Type B pancreatic cell (in vitro differentiated cells): Measurements from ENCODE around the gene CPNE4. TPM values are rescaled to one million over a fixed set of nuclear protein-coding genes. Genes with fewer than 3 reads are reported as not detected.

Experiments
- DNase-seq: peaks from one replicate; pipeline ENCODE4 v3.0.0; 2021; ENCODE audit warnings: mixed read lengths; ENCODE audit not compliant: unreplicated experiment; ENCODE audit errors: extremely low spot score
- H3K27ac Mint-ChIP-seq: 2 replicates; pipeline ENCODE4 v1.8.0; 2021; ENCODE audit warnings: mild to moderate bottlenecking, mixed read lengths
- H3K27me3 Mint-ChIP-seq: 2 replicates; pipeline ENCODE4 v1.8.0; 2021; ENCODE audit warnings: mixed read lengths
- H3K36me3 Mint-ChIP-seq: 2 replicates; pipeline ENCODE4 v1.8.0; 2021; ENCODE audit warnings: mixed read lengths
- H3K4me1 Mint-ChIP-seq: one replicate; pipeline ENCODE4 v1.8.0; 2021; ENCODE audit warnings: mixed read lengths; ENCODE audit not compliant: unreplicated experiment
- H3K4me3 Mint-ChIP-seq: 2 replicates; pipeline ENCODE4 v1.8.0; 2021; ENCODE audit warnings: mild to moderate bottlenecking, mixed read lengths
- H3K9me3 Mint-ChIP-seq: 2 replicates; pipeline ENCODE4 v1.8.0; 2021; ENCODE audit warnings: mixed read lengths
- CTCF ChIP-seq: fragments of 200-600 bp; sonication (generic); conservative IDR thresholded peaks from 2 replicates; pipeline ENCODE4 v1.5.0; 2021; ENCODE audit warnings: antibody characterized with exemption, mild to moderate bottlenecking
- total RNA-seq: library from RNA; stranded (reverse); gene quantifications from 2 replicates; pipeline ENCODE4 v1.2.1, GENCODE V29; 2021; ENCODE audit warnings: low replicate concordance

Gene CPNE4
- total RNA-seq, 1 donor from 2014 or later, result 5.2 TPM

DNA sequence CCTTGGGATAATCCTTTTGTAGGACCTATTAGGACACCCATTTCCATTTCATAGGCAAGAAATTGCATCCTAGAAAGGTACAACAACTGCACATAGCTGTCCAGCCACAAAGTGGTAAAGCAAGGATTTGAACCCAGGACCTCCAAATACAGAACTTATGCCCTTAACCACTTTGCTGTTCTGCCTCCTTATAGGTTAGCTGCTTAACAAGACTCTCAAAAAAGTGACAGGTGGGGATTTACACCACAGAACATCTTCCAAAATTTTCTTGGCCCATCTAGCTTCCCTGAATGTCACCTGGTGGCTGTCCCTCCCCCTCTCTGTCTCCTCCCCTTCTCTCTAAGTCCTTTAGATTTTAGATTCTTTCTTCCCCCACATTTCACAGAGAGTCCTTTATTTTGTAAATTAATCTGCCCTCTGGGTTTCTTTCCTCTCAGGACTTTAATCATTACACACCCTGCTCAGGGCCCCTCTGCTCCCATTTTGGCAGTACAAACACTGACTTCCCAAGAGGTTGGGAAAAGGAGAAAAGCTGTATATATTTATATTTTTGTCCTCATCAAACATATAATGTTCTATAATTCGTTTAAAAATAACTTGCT, 120.6 kb downstream of the CPNE4 start:
- no peak for DNase-seq
- TF ChIP-seq CTCF, result no peak
- no peaks in the 10 kb centered on the region for H3K9me3 Mint-ChIP-seq
- H3K36me3 Mint-ChIP-seq, result no peaks in the 10 kb centered on the region
- peaks cover 32% of the 10 kb centered on the region for H3K27me3 Mint-ChIP-seq
- no peaks in the 10 kb centered on the region for H3K4me1 Mint-ChIP-seq
- no peak overlapping the region for H3K4me3 Mint-ChIP-seq
- no peak overlapping the region for H3K27ac Mint-ChIP-seq

- TF ChIP-seq CTCF, result no peak
- Mint-ChIP-seq H3K27me3 (peaks cover 32% of the 10 kb centered on the region), H3K9me3 (no peaks in the 10 kb centered on the region), H3K27ac (no peak overlapping the region), H3K4me1 (no peaks in the 10 kb centered on the region), H3K4me3 (no peak overlapping the region), H3K36me3 (no peaks in the 10 kb centered on the region)
- DNase-seq, result no peak
Observed at GRCh38 chr3:131912255-131912654, 122.6 kb downstream of the CPNE4 start.

GRCh38 chr3:131907796-131908195, 127.0 kb downstream of the CPNE4 start:
- Mint-ChIP-seq H3K27ac (no peak overlapping the region), H3K9me3 (no peaks in the 10 kb centered on the region), H3K4me1 (no peaks in the 10 kb centered on the region), H3K4me3 (no peak overlapping the region), H3K36me3 (no peaks in the 10 kb centered on the region), H3K27me3 (peaks cover 18% of the 10 kb centered on the region)
- TF ChIP-seq CTCF, result no peak
- no peak for DNase-seq

GRCh38 chr3:131903988-131904415, 130.8 kb downstream of the CPNE4 start:
- Mint-ChIP-seq H3K27ac (no peak overlapping the region), H3K4me3 (no peak overlapping the region), H3K9me3 (no peaks in the 10 kb centered on the region), H3K36me3 (no peaks in the 10 kb centered on the region), H3K27me3 (peaks cover 18% of the 10 kb centered on the region), H3K4me1 (no peaks in the 10 kb centered on the region)
- no peak for DNase-seq
- TF ChIP-seq CTCF, result no peak

GRCh38 chr3:131901686-131902085, 133.1 kb downstream of the CPNE4 start:
- Mint-ChIP-seq H3K27me3 (peaks cover 13% of the 10 kb centered on the region), H3K4me3 (no peak overlapping the region), H3K4me1 (no peaks in the 10 kb centered on the region), H3K36me3 (no peaks in the 10 kb centered on the region), H3K9me3 (no peaks in the 10 kb centered on the region), H3K27ac (no peak overlapping the region)
- DNase-seq, result no peak
- no peak for TF ChIP-seq CTCF

GRCh38 chr3:131900891-131901290, 133.9 kb downstream of the CPNE4 start:
- Mint-ChIP-seq H3K4me1 (no peaks in the 10 kb centered on the region), H3K4me3 (no peak overlapping the region), H3K36me3 (no peaks in the 10 kb centered on the region), H3K9me3 (no peaks in the 10 kb centered on the region), H3K27ac (no peak overlapping the region), H3K27me3 (peaks cover 15% of the 10 kb centered on the region)
- no peak for TF ChIP-seq CTCF
- DNase-seq, result no peak
